K562 (cell line): Measurements from ENCODE around the gene WTAP. TPM values are rescaled to one million over a fixed set of nuclear protein-coding genes. Genes with fewer than 3 reads are reported as not detected.
A peak's percentile ranks its signal among the peaks of the same experiment; 100 is the strongest.

Experiments
- ATF2 ChIP-seq: sonication (generic); formaldehyde crosslinking; IDR thresholded peaks from 2 replicates; pipeline ENCODE4 v1.8.1; 2022; ENCODE audit warnings: missing genetic modification reagents
- CEBPG ChIP-seq, 3 experiments: fragments of 200-800 bp in 1 of 3; sonication (Bioruptor generic) in 1 of 3; sonication (generic) in 1 of 3; formaldehyde crosslinking in 1 of 3; IDR thresholded peaks in 2 of 3; conservative IDR thresholded peaks in 1 of 3; 2 replicates each; pipeline versions ENCODE4 v1.6.1 to v1.8.0; 2016 to 2022; ENCODE audit warnings: missing compliant biosample characterization in 2 of 3, missing genetic modification characterization in 2 of 3, mild to moderate bottlenecking in 1 of 3, missing genetic modification reagents in 1 of 3
- ILK ChIP-seq: fragments of 450-650 bp; IDR thresholded peaks from 2 replicates; pipeline ENCODE4 v1.6.1; 2016; ENCODE audit warnings: missing genetic modification characterization, low read depth, mild to moderate bottlenecking, missing compliant biosample characterization, moderate library complexity, borderline replicate concordance
- KDM5B ChIP-seq: fragments of 200-600 bp; sonication (generic); IDR thresholded peaks from 2 replicates; pipeline ENCODE4 v1.6.1; 2012; ENCODE audit warnings: low read depth, mild to moderate bottlenecking, moderate library complexity, low read length, control low read depth, inconsistent platforms; ENCODE audit not compliant: insufficient replicate concordance
- KLF13 ChIP-seq: fragments of 450-650 bp; IDR thresholded peaks from 2 replicates; pipeline ENCODE4 v1.6.1; 2016; ENCODE audit warnings: missing genetic modification characterization, low read depth, mild to moderate bottlenecking, missing compliant biosample characterization, moderate library complexity, borderline replicate concordance
- MBD2 ChIP-seq: sonication (generic); IDR thresholded peaks from 2 replicates; pipeline ENCODE4 v1.6.1; 2016; ENCODE audit warnings: low read depth, borderline replicate concordance
- PKNOX1 ChIP-seq: fragments of 450-650 bp; IDR thresholded peaks from 2 replicates; pipeline ENCODE4 v1.6.1; 2016
- SIRT6 ChIP-seq: IDR thresholded peaks from one replicate; pipeline ENCODE4 v1.6.1; 2012; ENCODE audit warnings: low read depth, mild to moderate bottlenecking, control low read depth, inconsistent platforms, low read length, moderate library complexity
- THRB ChIP-seq: fragments of 450-650 bp; formaldehyde crosslinking; conservative IDR thresholded peaks from 2 replicates; pipeline ENCODE4 v1.4.0; 2022; ENCODE audit warnings: mild to moderate bottlenecking, missing genetic modification characterization
- UBTF ChIP-seq, 2 experiments: IDR thresholded peaks; 2 replicates each; pipeline ENCODE4 v1.6.1; 2012; ENCODE audit warnings: improper control_type of control experiment in 2 of 2, low read depth in 2 of 2, low read length in 2 of 2, borderline replicate concordance in 1 of 2
- USF1 ChIP-seq: sonication (generic); formaldehyde crosslinking; IDR thresholded peaks from 2 replicates; pipeline ENCODE4 v1.9.0; 2022; ENCODE audit warnings: mild to moderate bottlenecking, missing genetic modification reagents
- VEZF1 ChIP-seq: fragments of 200-800 bp; sonication (Bioruptor generic); IDR thresholded peaks from 2 replicates; pipeline ENCODE4 v1.6.1; 2017; ENCODE audit warnings: missing genetic modification characterization, missing compliant biosample characterization
- ZNF277 ChIP-seq: fragments of 250-450 bp; sonication (Bioruptor Pico); IDR thresholded peaks from 2 replicates; pipeline ENCODE4 v1.8.0; 2022; ENCODE audit warnings: inconsistent platforms, mild to moderate bottlenecking, moderate library complexity, borderline replicate concordance
- ZNF766 ChIP-seq: fragments of 200-800 bp; sonication (Bioruptor generic); conservative IDR thresholded peaks from 2 replicates; pipeline ENCODE4 v1.6.1; 2016; ENCODE audit warnings: missing genetic modification characterization, missing compliant biosample characterization
- polyA plus RNA-seq, 8 experiments: library from polyadenylated mRNA; depleted of rRNA in 4 of 8; stranded (reverse) in 5 of 8; unstranded in 3 of 8; fragments of >200 nt; fragmentation: Nextera tagmentation in 2 of 8; fragmentation: Illumina TruSeq in 1 of 8; extraction: Ambion mirVana in 2 of 8; extraction: Trizol in 1 of 8; gene quantifications; 2 replicates each; pipeline versions ENCODE4 v1.2.1 to v1.2.3, GENCODE V29; 2011 to 2014; ENCODE audit warnings: inconsistent platforms in 1 of 8, missing spikeins in 1 of 8
- total RNA-seq, 7 experiments: library from RNA; depleted of rRNA in 6 of 7; stranded (reverse); fragments of >200 nt in 6 of 7; fragmentation: Illumina TruSeq in 2 of 7; extraction: Trizol in 2 of 7; gene quantifications; 2 replicates each; pipeline versions ENCODE4 v1.2.1 to v1.2.3, GENCODE V29; 2011 to 2021; ENCODE audit warnings: low replicate concordance in 1 of 7

The WTAP gene
- total and polyA plus RNA-seq, 9 of the 15 experiments (the other 6 are each of a cell fraction or from before 2014, with no cell fraction given), result 52.4 to 156 (median 110) TPM

GRCh38 chr6:159726918-159727716 lies at the start of gene WTAP (continued):
- TF ChIP-seq SIRT6 (no peak), ZNF766 (CRISPR knock-in tag) (peak; percentile 89), ZNF277 (CRISPR knock-in tag) (no peak), ATF2 (no peak), CEBPG (CRISPR knock-in tag; IDR thresholded peaks at IDR 0.05) (no peak), CEBPG (tag; conservative IDR thresholded peaks at IDR 0.05 in 1 of 2, IDR thresholded peaks at IDR 0.05 in 1 of 2) (no peak), THRB (CRISPR knock-in tag) (peak; percentile 16; the same call in 1 of the 2 replicates), USF1 (CRISPR knock-in tag) (peak; percentile 84), ILK (tag) (no peak), KLF13 (tag) (peak; percentile 93), UBTF (IDR thresholded peaks at IDR 0.05; ENCODE audit: borderline replicate concordance in 1 of 2, low read depth in 2 of 2, low read length in 2 of 2) (peak in 1 of 2 experiments; percentile 8; a peak in 1 of 4 replicates), MBD2 (peak; percentile 94), KDM5B (peak; percentile 95), VEZF1 (CRISPR knock-in tag) (peak; percentile 90), PKNOX1 (peak; percentile 65)
